MM.1S (cell line): ENCODE data around the gene TMEM43.

ENCODE experiments used
- EZH2 ChIP-seq: fragments of 300-600 bp; sonication (generic); optimal IDR thresholded peaks from 2 replicates; pipeline ENCODE3; 2017; ENCODE audit warnings: low read depth, mild to moderate bottlenecking, antibody characterized with exemption, low read length, mixed read lengths
- EZH2phosphoT487 ChIP-seq: fragments of 300-600 bp; sonication (generic); IDR thresholded peaks from 2 replicates; pipeline ENCODE4 v1.6.1; 2018; ENCODE audit warnings: antibody characterized with exemption, low read length
- TF ChIP-seq, protein P1 (sequence below): fragments of 300-600 bp; sonication (generic); IDR thresholded peaks from 2 replicates; pipeline ENCODE4 v1.5.1; 2016; ENCODE audit warnings: antibody characterized with exemption, low read length, mixed read lengths

DNA sequence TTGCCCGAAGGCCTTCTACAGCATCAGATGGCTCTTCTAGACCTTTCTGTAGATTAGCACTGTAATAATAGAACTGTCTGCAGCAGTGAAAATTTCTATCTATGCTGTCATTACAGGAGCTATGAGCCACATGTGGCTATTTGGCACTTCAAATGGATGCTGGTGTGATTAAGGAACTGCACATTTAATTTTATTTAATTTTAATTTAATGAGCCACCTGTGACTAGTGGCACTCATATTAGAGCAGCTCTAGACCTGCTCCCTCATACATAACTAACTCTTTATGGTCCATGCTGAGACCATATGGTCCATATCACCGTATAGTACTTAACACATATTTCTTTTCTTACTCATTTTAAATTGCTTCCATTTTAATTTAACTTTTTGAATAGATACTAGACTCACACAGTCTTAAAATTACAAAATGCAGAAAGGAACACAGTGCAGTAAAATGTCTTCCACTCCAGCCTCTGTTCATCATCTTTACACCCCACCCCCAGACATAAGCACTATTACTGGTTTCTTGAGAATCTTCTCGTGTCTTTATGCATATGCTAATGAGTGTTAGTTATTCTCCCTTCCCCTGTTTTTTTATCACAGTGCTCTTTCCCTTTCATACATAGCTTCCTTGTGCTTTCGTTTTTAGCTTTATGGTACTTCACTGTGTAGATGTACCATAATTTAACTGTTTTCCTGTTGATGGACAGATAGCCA, 63.3 kb downstream of the TMEM43 start:
- TF ChIP-seq EZH2 (no peak), EZH2phosphoT487 (no peak)
- TF ChIP-seq, protein P1, sequence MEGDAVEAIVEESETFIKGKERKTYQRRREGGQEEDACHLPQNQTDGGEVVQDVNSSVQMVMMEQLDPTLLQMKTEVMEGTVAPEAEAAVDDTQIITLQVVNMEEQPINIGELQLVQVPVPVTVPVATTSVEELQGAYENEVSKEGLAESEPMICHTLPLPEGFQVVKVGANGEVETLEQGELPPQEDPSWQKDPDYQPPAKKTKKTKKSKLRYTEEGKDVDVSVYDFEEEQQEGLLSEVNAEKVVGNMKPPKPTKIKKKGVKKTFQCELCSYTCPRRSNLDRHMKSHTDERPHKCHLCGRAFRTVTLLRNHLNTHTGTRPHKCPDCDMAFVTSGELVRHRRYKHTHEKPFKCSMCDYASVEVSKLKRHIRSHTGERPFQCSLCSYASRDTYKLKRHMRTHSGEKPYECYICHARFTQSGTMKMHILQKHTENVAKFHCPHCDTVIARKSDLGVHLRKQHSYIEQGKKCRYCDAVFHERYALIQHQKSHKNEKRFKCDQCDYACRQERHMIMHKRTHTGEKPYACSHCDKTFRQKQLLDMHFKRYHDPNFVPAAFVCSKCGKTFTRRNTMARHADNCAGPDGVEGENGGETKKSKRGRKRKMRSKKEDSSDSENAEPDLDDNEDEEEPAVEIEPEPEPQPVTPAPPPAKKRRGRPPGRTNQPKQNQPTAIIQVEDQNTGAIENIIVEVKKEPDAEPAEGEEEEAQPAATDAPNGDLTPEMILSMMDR = no peak
